Fibroblast of mammary gland (primary cell): Measurements from ENCODE around the gene XRCC4.

ENCODE experiments used
- DNase-seq: peaks from one replicate; pipeline ENCODE4 v3.0.0-alpha.2; 2010; ENCODE audit warnings: low read depth
- H3K4me3 ChIP-seq: 2 replicates; pipeline ENCODE4 v1.5.1; 2011; ENCODE audit warnings: low read depth, mild to moderate bottlenecking, low read length, moderate library complexity; ENCODE audit not compliant: control insufficient read depth
- CTCF ChIP-seq: conservative IDR thresholded peaks from 2 replicates; pipeline ENCODE4 v1.5.1; 2011; ENCODE audit warnings: low read depth, low read length, inconsistent platforms; ENCODE audit not compliant: control insufficient read depth, insufficient read depth

The XRCC4 gene

GRCh38 chr5:83230511-83230910 is 153.2 kb downstream of the XRCC4 start:
- DNase-seq: no peak
- TF ChIP-seq CTCF: no peak
- no peak overlapping the region for H3K4me3 ChIP-seq

GRCh38 chr5:83244516-83244915 is 167.2 kb downstream of the XRCC4 start:
- TF ChIP-seq CTCF: no peak
- DNase-seq: no peak
- H3K4me3 ChIP-seq: no peak overlapping the region

DNA sequence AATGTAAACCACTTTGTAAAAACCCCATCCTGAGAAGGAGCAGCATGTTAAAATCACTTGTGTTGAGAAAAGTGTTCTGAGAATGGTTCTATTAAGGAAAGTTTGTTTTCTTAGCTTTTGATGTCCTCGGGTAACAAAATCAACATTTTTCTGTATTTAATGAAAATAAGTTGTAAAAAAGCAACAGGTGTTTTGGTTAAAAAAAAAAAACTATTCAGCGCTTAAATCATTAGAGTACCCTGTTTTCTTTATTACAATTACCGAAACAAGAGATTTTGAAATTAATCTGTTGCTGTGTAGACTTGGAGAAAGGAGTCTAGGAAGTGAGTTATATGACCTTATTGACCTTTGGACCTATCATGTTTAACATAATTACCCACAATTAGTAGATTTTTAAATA is 167.7 kb downstream of the XRCC4 start:
- TF ChIP-seq CTCF: no peak
- no peak overlapping the region for H3K4me3 ChIP-seq
- no peak for DNase-seq

DNA sequence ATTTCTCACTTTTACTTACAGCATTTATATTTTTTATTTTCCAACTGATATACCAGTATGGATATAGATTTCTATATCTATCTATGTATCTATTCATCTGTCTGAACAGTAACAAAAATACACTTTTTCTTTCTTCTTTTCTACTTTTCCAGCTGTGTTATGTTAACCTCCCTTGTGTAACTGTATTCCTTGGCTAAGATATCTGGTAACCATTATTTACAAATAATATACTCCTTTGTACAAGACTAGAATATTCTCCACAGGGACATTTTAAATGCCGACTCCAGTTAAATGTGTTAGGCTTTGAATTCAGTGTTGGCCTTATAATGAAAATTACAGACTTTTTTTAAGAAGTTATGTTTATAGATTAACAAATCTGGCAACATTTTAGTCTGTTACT is 168.7 kb downstream of the XRCC4 start:
- TF ChIP-seq CTCF: no peak
- no peak overlapping the region for H3K4me3 ChIP-seq
- no peak for DNase-seq

DNA sequence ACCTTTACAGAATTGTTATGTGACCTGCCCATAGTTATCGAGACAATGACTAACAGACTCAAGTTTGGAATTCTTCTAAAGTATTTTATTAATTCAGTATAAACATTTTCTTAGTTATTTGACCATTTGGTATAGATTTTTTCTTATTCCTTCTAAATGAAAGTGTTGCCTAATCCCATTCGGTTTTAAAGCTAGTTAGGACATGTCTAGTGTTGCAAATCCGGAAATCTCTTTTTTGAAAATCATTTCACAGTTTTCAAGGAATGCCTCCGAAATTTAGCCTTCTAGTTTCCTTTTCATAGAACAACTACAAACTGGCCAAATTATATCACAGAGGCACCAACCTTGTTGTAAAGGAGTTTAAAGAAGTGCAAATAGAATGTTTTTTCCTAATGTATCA is 171.8 kb downstream of the XRCC4 start:
- DNase-seq: peak; percentile 6
- no peak overlapping the region for H3K4me3 ChIP-seq
- no peak for TF ChIP-seq CTCF

DNA sequence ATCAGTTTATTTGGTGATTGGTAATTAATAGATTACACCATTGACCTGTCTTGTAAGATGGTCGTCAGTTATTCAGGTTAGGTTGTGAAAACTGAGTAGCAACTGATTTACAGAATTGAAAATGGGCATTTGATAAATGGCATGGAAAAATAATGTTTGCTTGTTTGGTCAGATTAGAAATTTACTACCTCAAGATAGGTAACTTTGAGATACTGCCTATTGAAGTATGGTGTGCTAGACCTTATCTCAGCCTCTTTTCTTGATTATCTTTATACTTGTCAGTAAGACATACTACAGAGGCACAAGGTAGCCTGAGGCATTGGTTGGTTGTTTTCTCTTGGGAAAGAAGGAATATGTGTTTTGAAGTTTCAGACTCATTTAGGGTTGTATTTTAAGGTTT is 174.5 kb downstream of the XRCC4 start:
- no peak for TF ChIP-seq CTCF
- DNase-seq: no peak
- H3K4me3 ChIP-seq: no peak overlapping the region

GRCh38 chr5:83253720-83254119 is 176.4 kb downstream of the XRCC4 start:
- TF ChIP-seq CTCF: no peak
- H3K4me3 ChIP-seq: no peak overlapping the region

More at GRCh38 chr5:83253720-83254119, 176.4 kb downstream of the XRCC4 start:
- DNase-seq: peak; percentile 3
